PC-9 (cell line): ENCODE measurements around the gene KIZ. TPM values are rescaled to one million over a fixed set of nuclear protein-coding genes. Genes with fewer than 3 reads are reported as not detected.
A peak's percentile ranks its signal among the peaks of the same experiment; 100 is the strongest.

Source experiments
- BruUV-seq: library from RNA; stranded (reverse); fragments of 400-500 nt; replicated peaks from 2 replicates; lab custom pipeline; 2021; lab: Mats Ljungman, UMichigan
- CTCF ChIA-PET: fragments of 300-600 bp; sonication (Branson Sonifier 250); formaldehyde crosslinking; loops from one replicate; lab custom pipeline; 2022; ENCODE audit warnings: antibody characterized with exemption; lab: Charles Lee
- POLR2A ChIA-PET: fragments of 300-600 bp; sonication (Branson Sonifier 250); formaldehyde crosslinking; loops from one replicate; lab custom pipeline; 2022; ENCODE audit warnings: antibody characterized with exemption; ENCODE audit not compliant: unreplicated experiment; lab: Charles Lee
- DNase-seq, 2 experiments: peaks; one replicate each; pipeline versions ENCODE4 v3.0.0 to v3.0.0-alpha.2; 2015 to 2022; ENCODE audit warnings: mixed read lengths in 1 of 2
- H2AFZ ChIP-seq: fragments of 200-600 bp; sonication (generic); 2 replicates; pipeline ENCODE4 v1.8.1; 2017; ENCODE audit warnings: antibody characterized with exemption
- H3F3A ChIP-seq: fragments of 200-600 bp; sonication (generic); 2 replicates; pipeline ENCODE4 v1.8.1; 2017; ENCODE audit warnings: antibody characterized with exemption, mild to moderate bottlenecking, low read depth; ENCODE audit not compliant: insufficient read depth
- H3K27ac ChIP-seq: fragments of 200-600 bp; sonication (generic); 2 replicates; pipeline ENCODE4 v1.6.1; 2016; ENCODE audit warnings: mixed run types
- H3K27me3 ChIP-seq: fragments of 200-600 bp; sonication (generic); 2 replicates; pipeline ENCODE4 v1.6.1; 2016; ENCODE audit warnings: low read depth, mixed run types; ENCODE audit not compliant: insufficient read depth
- H3K36me3 ChIP-seq: fragments of 200-600 bp; sonication (generic); 2 replicates; pipeline ENCODE4 v1.6.1; 2016; ENCODE audit warnings: low read depth, mixed run types
- H3K4me1 ChIP-seq: fragments of 200-600 bp; sonication (generic); replicated peaks from 2 replicates; pipeline ENCODE4 v1.6.1; 2016; ENCODE audit warnings: mixed run types; ENCODE audit not compliant: insufficient read depth
- H3K4me2 ChIP-seq: fragments of 200-600 bp; sonication (generic); 2 replicates; pipeline ENCODE4 v1.6.1; 2017; ENCODE audit warnings: mixed run types
- H3K4me3 ChIP-seq: fragments of 200-600 bp; sonication (generic); 2 replicates; pipeline ENCODE4 v1.6.1; 2016; ENCODE audit warnings: mixed run types
- H3K79me2 ChIP-seq: fragments of 200-600 bp; sonication (generic); 2 replicates; pipeline ENCODE4 v1.6.1; 2017; ENCODE audit warnings: low read depth, mixed run types
- H3K9me2 ChIP-seq: fragments of 200-600 bp; sonication (generic); 2 replicates; pipeline ENCODE4 v1.8.1; 2017; ENCODE audit warnings: mild to moderate bottlenecking; ENCODE audit not compliant: insufficient read depth
- H3K9me3 ChIP-seq: fragments of 200-600 bp; sonication (generic); 2 replicates; pipeline ENCODE4 v1.8.1; 2016; ENCODE audit warnings: low read depth; ENCODE audit not compliant: insufficient read depth
- H4K20me1 ChIP-seq: fragments of 200-600 bp; sonication (generic); 2 replicates; pipeline ENCODE4 v1.8.1; 2017; ENCODE audit not compliant: insufficient read depth
- EZH2 ChIP-seq: fragments of 200-600 bp; sonication (generic); IDR thresholded peaks from 2 replicates; pipeline ENCODE4 v1.8.0; 2017; ENCODE audit warnings: antibody characterized with exemption, low read depth
- intact Hi-C: fragments of 100-400 bp; cut with micrococcal nuclease; formaldehyde crosslinking; loops from one replicate; pipeline ENCODE4 v1.10.0; 2022; ENCODE audit not compliant: unreplicated experiment
- total RNA-seq: library from RNA; stranded (reverse); gene quantifications from 2 replicates; pipeline ENCODE4 v1.2.3, GENCODE V29; 2021
- TF ChIP-seq, protein P1 (sequence below): fragments of 200-600 bp; sonication (generic); conservative IDR thresholded peaks from 2 replicates; pipeline ENCODE4 v1.6.1; 2017; ENCODE audit warnings: mixed run types, antibody characterized with exemption, mild to moderate bottlenecking, moderate library complexity

Gene KIZ
- total RNA-seq, 1 experiment from 2014 or later: 21.5 TPM

- Histone ChIP-seq H3K9me2 (no peaks in the 10 kb centered on the region), H3K4me3 (no peak overlapping the region), H3K27ac (no peak overlapping the region), H3K36me3 (no peaks in the 10 kb centered on the region), H3K4me1 (no peaks in the 10 kb centered on the region), H3K9me3 (no peaks in the 10 kb centered on the region), H3F3A (no peaks in the 10 kb centered on the region), H3K27me3 (no peaks in the 10 kb centered on the region), H2AFZ (no peak overlapping the region), H3K4me2 (no peak overlapping the region), H4K20me1 (no peaks in the 10 kb centered on the region), H3K79me2 (no peaks in the 10 kb centered on the region)
- intact Hi-C loops: no loop called here
- BruUV-seq: no TSS peak
- TF ChIP-seq EZH2: no peak
- TF ChIP-seq, protein P1, sequence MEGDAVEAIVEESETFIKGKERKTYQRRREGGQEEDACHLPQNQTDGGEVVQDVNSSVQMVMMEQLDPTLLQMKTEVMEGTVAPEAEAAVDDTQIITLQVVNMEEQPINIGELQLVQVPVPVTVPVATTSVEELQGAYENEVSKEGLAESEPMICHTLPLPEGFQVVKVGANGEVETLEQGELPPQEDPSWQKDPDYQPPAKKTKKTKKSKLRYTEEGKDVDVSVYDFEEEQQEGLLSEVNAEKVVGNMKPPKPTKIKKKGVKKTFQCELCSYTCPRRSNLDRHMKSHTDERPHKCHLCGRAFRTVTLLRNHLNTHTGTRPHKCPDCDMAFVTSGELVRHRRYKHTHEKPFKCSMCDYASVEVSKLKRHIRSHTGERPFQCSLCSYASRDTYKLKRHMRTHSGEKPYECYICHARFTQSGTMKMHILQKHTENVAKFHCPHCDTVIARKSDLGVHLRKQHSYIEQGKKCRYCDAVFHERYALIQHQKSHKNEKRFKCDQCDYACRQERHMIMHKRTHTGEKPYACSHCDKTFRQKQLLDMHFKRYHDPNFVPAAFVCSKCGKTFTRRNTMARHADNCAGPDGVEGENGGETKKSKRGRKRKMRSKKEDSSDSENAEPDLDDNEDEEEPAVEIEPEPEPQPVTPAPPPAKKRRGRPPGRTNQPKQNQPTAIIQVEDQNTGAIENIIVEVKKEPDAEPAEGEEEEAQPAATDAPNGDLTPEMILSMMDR: no peak
- ChIA-PET POLR2A (no interaction called here), CTCF (no interaction called here)
- DNase-seq: no peak
Measured at GRCh38 chr20:21190869-21191268, 65.0 kb downstream of the KIZ start.

DNA sequence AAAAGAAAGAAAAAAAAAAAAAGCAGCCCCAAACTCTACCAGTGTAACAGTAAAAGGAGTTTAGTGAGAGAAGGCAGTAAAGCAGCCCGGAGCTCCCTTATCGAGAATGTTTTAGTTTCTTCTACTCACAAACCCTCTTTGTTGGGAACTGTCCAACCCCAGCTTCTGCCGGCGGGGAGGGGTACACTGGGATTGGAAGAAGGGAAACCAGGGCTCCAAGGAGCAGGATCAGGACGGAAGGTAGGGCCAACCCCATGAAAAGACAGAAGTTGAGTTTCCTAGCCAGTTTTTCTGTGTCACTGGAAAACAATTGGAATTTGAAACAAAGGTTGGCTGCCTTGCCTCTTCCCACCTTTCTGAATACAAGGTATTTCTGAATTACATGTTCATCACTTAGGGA, 66.0 kb downstream of the KIZ start:
- POLR2A ChIA-PET: no interaction called here
- no peak for TF ChIP-seq EZH2
- TF ChIP-seq, protein P1: no peak

DNA sequence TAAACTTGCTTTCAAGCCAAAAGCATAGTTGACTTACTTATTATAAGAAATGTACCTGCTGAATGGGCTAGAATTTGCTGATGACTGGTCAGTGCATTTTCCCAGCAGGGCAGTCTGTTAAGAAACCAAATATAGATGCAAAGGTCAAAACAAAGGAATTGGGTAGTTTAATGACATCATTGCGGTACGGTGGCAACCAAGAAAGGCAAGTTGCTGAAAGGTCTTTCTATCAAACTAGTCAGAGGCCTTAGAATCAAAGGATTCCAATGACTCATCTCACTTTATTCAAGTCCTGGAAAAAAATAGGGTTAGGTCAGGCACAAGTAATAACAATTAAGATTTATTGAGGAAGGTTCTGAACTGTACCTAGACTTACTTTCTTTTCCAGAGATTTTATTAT, 76.4 kb downstream of the KIZ start:
- no peaks in the 10 kb centered on the region for H3K36me3 ChIP-seq
- intact Hi-C loops: no loop called here
- H2AFZ ChIP-seq: no peak overlapping the region
- H3K9me2 ChIP-seq: no peaks in the 10 kb centered on the region
- no peaks in the 10 kb centered on the region for H4K20me1 ChIP-seq
- CTCF ChIA-PET: no interaction called here
- DNase-seq: peak; percentile 4 to 88
- no peaks in the 10 kb centered on the region for H3F3A ChIP-seq
- TF ChIP-seq, protein P1: no peak
- no peak for TF ChIP-seq EZH2
- H3K4me3 ChIP-seq: no peak overlapping the region
- no peak overlapping the region for H3K4me2 ChIP-seq
- H3K9me3 ChIP-seq: no peaks in the 10 kb centered on the region
- POLR2A ChIA-PET: no interaction called here
- no peak overlapping the region for H3K27ac ChIP-seq
- H3K27me3 ChIP-seq: no peaks in the 10 kb centered on the region
- BruUV-seq: no TSS peak
- no peaks in the 10 kb centered on the region for H3K79me2 ChIP-seq
- peaks cover 14% of the 10 kb centered on the region for H3K4me1 ChIP-seq

More for the DNA sequence above, 66.0 kb downstream of the KIZ start:
- CTCF ChIA-PET: no interaction called here
- H2AFZ ChIP-seq: no peak overlapping the region
- no peak overlapping the region for H3K4me3 ChIP-seq
- H3K4me1 ChIP-seq: no peaks in the 10 kb centered on the region
- H3K79me2 ChIP-seq: no peaks in the 10 kb centered on the region
- no TSS peak for BruUV-seq
- no peak for DNase-seq
- intact Hi-C loops: no loop called here
- no peaks in the 10 kb centered on the region for H3K9me3 ChIP-seq
- H3K27me3 ChIP-seq: no peaks in the 10 kb centered on the region
- H3K36me3 ChIP-seq: no peaks in the 10 kb centered on the region
- no peak overlapping the region for H3K4me2 ChIP-seq
- H3K27ac ChIP-seq: no peak overlapping the region
- H3F3A ChIP-seq: no peaks in the 10 kb centered on the region
- no peaks in the 10 kb centered on the region for H3K9me2 ChIP-seq
- no peaks in the 10 kb centered on the region for H4K20me1 ChIP-seq
